Suppressor macrophage treated with lipopolysaccharide for 1 hour (primary cell): ENCODE results near the gene IQCN.

Source experiments
- DNase-seq, 3 donors: peaks; one replicate each; pipeline ENCODE4 v3.0.0-alpha.2; 2020 to 2022

IQCN gene

GRCh38 chr19:18284712-18285360 lies 10.6 kb upstream of the IQCN start:
- peak in 2 of 3 donors; percentile 13 to 25 for DNase-seq

- no peak for DNase-seq
These were observed 9.1 kb upstream of the IQCN start for GRCh38 chr19:18283338-18283737.

GRCh38 chr19:18282788-18283141 lies 8.5 kb upstream of the IQCN start:
- DNase-seq, result no peak

- peak; percentile 36 to 52 (median 44) for DNase-seq
These were observed 8.0 kb upstream of the IQCN start for GRCh38 chr19:18282021-18282787.

- peak; percentile 98 to 100 (median 99) for DNase-seq
These were observed 7.1 kb upstream of the IQCN start, which contains the start of gene JUND for GRCh38 chr19:18281082-18282020. TSS of gene JUND (minus strand) at chr19:18281622. CDS start at chr19:18281484, 138 bp downstream.

GRCh38 chr19:18280247-18281081 lies 6.2 kb upstream of the IQCN start:
- peak; percentile 76 to 94 (median 86) for DNase-seq

GRCh38 chr19:18279516-18280246 lies 5.4 kb upstream of the IQCN start:
- DNase-seq, result peak; percentile 97 to 98 (median 97)

- DNase-seq, result no peak
These were observed 4.9 kb upstream of the IQCN start for GRCh38 chr19:18279266-18279515.

GRCh38 chr19:18278521-18279265 lies 4.4 kb upstream of the IQCN start:
- DNase-seq, result peak in 1 of 3 donors; percentile 22

GRCh38 chr19:18274781-18275356 lies 617 bp upstream of the IQCN start:
- peak; percentile 79 to 81 (median 80) for DNase-seq

- no peak for DNase-seq
These were observed 562 bp downstream of the IQCN start for GRCh38 chr19:18273561-18274218.

- no peak for DNase-seq
These were observed 2.8 kb downstream of the IQCN start for GRCh38 chr19:18271433-18271841.

GRCh38 chr19:18270326-18270725 lies 3.9 kb downstream of the IQCN start:
- no peak for DNase-seq

- DNase-seq, result no peak
These were observed 5.1 kb downstream of the IQCN start for GRCh38 chr19:18269070-18269723.

GRCh38 chr19:18266771-18267686 lies 7.2 kb downstream of the IQCN start:
- no peak for DNase-seq

- DNase-seq, result no peak
These were observed 8.7 kb downstream of the IQCN start for GRCh38 chr19:18265582-18265981.

GRCh38 chr19:18264971-18265540 lies 9.2 kb downstream of the IQCN start:
- no peak for DNase-seq
